C4-2B (cell line): ENCODE measurements around the gene ATP11A.
A peak's percentile ranks its signal among the peaks of the same experiment; 100 is the strongest.

Experiments
- H3K27ac ChIP-seq: fragments of 450-650 bp; 2 replicates; pipeline ENCODE4 v1.5.1; 2017
- ZFX ChIP-seq: fragments of 450-650 bp; IDR thresholded peaks from 2 replicates; pipeline ENCODE4 v1.6.1; 2017
- TF ChIP-seq, protein P1 (sequence below): fragments of 450-650 bp; conservative IDR thresholded peaks from 2 replicates; pipeline ENCODE4 v1.5.1; 2017; ENCODE audit warnings: mild to moderate bottlenecking

The ATP11A gene

DNA sequence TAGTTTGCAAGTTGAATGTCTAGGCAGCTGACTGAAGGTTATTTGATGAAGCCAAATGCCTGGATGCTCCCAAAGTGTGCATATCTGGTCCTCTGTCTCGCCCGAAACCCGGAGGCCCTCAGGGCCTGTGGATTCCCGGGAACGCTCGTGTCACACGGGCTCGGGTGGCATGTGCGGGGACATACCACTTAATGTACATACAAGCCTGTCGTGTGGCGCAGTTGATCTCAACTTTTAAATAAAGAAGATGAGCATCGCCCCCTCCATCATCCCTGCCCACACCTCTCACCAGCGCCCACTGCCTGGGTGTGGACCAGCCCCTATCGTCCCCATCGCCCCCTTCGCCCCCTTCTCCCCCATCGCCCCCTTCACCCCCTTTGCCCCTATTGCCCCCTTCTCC, 33.9 kb downstream of the ATP11A start:
- TF ChIP-seq, protein P1, sequence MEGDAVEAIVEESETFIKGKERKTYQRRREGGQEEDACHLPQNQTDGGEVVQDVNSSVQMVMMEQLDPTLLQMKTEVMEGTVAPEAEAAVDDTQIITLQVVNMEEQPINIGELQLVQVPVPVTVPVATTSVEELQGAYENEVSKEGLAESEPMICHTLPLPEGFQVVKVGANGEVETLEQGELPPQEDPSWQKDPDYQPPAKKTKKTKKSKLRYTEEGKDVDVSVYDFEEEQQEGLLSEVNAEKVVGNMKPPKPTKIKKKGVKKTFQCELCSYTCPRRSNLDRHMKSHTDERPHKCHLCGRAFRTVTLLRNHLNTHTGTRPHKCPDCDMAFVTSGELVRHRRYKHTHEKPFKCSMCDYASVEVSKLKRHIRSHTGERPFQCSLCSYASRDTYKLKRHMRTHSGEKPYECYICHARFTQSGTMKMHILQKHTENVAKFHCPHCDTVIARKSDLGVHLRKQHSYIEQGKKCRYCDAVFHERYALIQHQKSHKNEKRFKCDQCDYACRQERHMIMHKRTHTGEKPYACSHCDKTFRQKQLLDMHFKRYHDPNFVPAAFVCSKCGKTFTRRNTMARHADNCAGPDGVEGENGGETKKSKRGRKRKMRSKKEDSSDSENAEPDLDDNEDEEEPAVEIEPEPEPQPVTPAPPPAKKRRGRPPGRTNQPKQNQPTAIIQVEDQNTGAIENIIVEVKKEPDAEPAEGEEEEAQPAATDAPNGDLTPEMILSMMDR = no peak
- TF ChIP-seq ZFX = no peak
- H3K27ac ChIP-seq = no peak overlapping the region

DNA sequence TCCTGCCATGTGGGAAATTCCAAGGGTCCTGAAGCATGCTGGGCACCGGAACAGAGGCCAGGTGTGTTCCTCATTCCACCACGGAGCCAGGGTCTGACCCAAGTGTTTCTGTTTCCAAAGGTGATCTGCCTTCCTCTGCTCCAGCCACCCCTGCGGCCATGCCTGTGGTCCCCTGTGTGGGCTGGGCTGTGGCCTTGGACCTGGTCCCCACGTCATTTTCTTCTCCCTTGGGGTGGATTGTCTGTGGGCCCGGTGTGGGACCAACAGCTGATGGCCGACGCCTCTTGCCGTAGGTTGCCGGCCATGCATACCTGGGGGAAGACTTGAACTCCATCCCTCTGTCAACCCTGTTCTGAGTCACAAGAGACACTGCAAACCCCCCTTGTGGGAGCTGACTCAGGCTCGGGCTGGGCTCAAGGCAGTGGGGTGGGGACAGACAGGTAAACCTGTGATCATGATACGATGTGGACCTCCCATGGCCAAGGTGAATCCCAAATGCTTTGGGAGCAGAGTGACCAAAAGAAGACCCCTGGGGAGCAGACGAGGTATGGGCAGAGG, 35.0 kb downstream of the ATP11A start:
- no peak for TF ChIP-seq ZFX
- TF ChIP-seq, protein P1 = no peak
- H3K27ac ChIP-seq = peak overlapping the region; percentile 64

DNA sequence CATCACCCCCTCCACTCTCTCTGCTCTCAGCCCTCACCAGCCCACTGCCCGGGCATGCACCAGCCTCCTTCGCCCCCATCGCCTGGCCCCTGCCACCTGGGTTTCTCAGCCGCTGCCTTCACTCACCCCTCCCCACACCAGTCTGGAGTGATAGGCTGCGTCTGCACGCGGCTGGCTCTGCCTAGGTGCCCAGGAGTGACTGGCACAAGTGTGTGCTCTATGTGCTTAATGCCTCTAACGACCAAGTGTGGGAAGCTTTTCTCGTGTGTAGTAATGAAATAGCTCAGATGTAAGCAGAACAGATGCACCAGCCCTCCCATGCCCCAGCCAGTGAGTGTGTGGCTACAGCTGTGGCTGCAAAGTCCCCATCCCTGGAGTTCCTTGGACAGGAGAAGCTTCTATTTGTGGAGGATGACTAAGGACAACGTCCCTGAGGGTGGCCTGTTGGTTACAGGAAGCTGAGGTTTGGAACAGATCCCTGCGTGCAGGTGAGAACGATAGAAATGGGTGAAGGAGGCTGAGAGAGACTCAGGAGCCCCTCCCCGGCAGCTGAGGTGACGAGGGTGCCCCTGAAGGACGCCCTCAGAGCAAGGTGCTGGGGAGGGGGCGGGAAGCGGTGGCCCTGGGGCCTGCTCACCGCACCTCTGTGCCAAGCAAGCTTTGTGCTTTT, 35.6 kb downstream of the ATP11A start:
- no peak for TF ChIP-seq ZFX
- TF ChIP-seq, protein P1 = no peak
- H3K27ac ChIP-seq = peak overlapping the region; percentile 64

DNA sequence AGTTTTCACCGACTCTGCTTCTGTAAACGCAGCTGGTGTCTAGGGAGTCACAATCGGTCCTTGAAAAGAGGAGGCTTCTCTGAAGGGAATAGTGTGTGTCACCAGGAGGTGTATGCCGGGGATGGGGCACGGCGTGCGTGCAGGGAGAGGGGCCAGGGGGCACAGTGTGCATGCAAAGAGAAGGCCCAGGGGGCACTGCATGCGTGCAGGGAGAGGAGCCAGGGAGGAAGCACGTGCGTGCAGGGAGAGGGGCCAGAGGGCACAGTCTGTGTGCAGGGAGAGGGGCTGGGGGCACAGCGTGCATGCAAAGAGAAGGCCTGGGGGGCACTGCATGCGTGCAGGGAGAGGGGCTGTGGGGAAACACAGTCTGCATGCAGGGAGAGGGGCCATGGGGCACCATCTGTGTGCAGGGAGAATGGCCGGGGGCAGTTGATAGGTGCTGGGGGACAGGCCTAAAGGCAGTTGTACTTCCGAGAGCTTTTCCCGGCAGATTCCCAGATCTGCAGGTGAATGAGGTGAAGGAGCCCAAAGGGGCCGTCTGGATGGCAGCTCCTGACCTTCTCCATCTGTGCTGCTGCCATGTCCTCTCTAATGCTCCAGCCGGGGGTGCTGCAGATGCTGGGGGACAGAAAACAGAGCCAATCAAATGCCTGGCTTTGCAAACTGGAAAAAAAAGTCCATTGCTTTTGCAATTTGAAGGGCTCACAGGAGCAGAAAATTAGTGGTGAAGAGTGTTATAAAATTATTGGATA, 36.4 kb downstream of the ATP11A start:
- H3K27ac ChIP-seq = peak overlapping the region; percentile 64
- TF ChIP-seq, protein P1 = no peak
- no peak for TF ChIP-seq ZFX

DNA sequence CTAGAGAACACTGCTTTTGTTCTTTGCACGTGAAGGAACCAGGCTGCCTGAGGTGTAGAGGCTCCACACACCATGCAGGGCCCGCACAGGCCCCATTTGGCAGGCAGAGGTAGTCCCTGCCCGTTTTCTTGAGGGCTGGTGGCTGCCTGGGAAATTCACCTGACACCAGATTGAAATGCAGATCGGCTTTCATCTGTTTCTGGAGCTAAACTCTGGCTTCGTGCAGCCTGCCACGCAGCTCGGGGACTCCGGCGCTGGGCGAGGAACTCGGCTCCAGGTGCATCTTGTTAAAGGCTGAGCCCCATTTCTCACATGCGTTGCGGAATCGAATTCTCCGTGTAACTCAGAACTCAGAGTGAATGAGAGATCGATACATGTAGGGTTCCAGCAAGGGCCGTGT, 37.7 kb downstream of the ATP11A start:
- H3K27ac ChIP-seq = peak overlapping the region; percentile 64
- no peak for TF ChIP-seq ZFX
- TF ChIP-seq, protein P1 = no peak

DNA sequence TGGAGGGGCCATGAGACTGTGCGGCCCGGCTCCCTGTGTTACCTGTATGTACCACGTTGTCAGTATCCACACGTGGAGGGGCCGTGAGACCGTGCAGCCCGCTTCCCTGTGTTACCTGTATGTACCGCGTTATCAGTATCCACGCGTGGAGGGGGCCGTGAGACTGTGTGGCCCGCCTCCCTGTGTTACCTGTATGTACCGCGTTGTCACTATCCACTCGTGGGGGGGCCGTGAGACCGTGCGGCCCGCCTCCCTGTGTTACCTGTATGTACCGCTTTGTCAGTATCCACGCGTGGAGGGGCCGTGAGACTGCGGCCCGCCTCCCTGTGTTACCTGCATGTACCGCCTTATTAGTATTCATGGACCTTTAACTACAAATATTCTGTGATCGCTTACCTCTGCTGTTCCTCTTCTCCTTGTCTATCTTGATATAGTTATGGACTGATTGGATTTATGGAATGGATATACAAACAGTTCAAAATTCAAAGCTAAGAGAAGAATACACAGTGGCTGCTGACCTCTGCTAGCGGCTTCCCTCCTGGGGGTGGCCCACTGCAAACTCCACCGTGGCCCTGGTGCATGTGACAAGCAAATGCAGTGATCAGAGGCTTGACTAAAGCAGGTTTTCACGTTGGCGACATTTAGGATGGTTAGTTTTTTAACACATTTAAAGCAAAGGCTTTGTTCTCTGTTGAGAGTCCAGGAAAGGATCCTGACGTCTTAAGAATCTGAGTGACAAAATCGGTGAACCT, 38.7 kb downstream of the ATP11A start:
- no peak for TF ChIP-seq ZFX
- TF ChIP-seq, protein P1 = no peak
- H3K27ac ChIP-seq = no peak overlapping the region

DNA sequence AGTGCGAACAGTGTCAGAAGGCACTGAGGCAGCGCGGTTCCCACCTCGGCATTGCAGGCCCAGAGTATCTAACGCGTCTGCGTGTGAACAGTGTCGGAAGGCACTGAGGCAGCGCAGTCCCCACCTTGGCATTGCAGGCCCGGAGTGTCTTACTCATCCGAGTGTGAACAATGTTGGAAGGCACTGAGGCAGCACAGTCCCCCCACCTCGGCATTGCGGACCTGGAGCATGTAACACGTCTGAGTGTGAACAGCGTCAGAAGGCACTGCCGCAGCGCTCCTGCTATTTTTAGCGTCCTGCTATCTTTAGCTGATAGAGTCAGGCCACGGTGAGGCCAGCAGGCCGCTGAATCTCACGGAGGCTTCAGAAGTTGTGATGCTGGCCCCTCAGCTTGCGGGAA, 39.6 kb downstream of the ATP11A start:
- no peak overlapping the region for H3K27ac ChIP-seq
- TF ChIP-seq, protein P1 = no peak
- TF ChIP-seq ZFX = no peak
